Vein endothelial cell (primary cell): Measurements from ENCODE around the gene PRELID2. TPM values are rescaled to one million over a fixed set of nuclear protein-coding genes. Genes with fewer than 3 reads are reported as not detected.

Experiments
- total RNA-seq: library from RNA; depleted of rRNA; stranded (reverse); fragments of >200 nt; gene quantifications from 2 replicates; pipeline ENCODE4 v1.2.3, GENCODE V29; 2012

Gene PRELID2
- total RNA-seq = 17.0 and 19.6 TPM in 2 replicates

DNA sequence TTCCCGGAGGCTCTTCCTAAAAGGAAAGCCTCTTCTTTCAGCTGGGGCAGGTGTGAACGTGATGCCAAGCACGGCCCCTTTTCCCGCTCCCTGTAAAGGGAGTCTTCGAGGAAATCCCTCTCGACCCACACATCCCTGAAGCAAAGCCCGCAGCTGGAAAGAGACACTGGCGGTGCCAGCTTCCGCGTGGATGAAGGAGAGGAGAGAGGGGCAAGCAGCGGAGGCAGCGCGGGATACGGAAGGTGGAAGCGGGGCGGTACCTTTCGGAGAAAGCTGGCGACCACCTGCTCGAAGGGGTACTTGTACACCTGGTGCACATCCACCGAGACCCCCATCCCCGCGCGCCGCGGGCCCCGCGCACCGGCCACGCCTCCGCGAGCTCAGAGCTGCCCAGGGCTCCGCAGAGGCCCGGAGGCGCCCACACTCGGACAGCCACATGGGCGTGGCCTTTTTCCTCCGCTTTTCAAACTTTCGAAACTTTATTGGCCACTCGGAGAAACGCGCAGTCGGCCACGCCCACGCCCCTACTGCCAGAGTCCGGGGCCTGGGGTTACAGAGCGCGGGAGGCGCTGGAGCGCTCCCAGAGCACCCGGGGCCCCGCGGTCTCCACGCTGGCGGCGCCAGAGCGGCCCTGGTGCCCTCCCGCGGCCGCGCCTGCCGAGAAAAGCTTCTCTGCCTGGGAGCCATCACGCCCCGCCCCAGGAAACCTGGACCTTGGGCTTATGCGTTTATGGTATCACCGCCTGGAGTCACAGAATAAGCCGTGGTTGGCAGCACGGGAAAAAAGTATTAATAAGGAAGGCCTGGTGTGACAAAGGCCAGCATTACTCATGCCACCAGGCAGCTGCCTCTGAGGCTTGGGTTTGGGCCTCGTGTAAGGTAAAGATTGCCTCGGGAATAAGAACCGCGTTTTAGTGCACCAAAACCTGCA is at the start of gene PRELID2:
Gene PRELID2, minus strand, starts transcription at position 426 of the 931 bp plus-strand sequence. Its CDS starts 91 bp downstream, at position 335.

DNA sequence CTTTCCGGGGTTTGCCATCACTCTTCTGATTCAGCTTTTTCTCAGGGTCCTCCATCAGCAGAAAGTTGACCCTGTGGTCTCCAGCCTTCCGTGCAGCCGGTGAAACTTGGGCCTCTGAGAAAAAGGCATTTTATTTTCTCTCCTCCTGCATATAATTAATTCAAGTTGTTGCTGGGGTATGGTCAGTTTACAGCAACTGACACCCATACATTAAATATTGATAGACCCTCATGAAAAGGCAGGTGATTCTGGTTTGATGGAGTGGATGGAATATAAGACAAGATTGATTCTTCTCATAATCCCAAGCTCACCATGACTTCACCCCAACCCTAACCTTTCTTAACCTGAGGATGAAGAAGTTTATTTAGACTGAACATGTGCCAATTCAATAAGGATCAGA is 37.8 kb upstream of the PRELID2 start, which contains the start of gene GRXCR2:
Gene GRXCR2, minus strand, starts transcription at position 101 of the 400 bp plus-strand sequence. Its CDS starts 46 bp downstream, at position 55.

Other genes starting within 250 kb of the PRELID2 start
- gene GRXCR2, start 37.7 kb upstream of the PRELID2 start, total RNA-seq = not detected in 2 replicates
- under 0.01 and 0.67 TPM in 2 replicates for gene SH3RF2, start 101.2 kb upstream of the PRELID2 start, total RNA-seq